Upper lobe of left lung (tissue), 4 donors: Measurements from ENCODE around the gene GSX2.

Source experiments
- CTCF ChIP-seq, 6 experiments: fragments of 450-650 bp in 4 of 6; fragments of 200-600 bp in 2 of 6; sonication (generic) in 2 of 6; IDR thresholded peaks; one replicate each; pipeline ENCODE4 v1.5.1; 2016 to 2019; ENCODE audit warnings: antibody characterized with exemption in 6 of 6
- EP300 ChIP-seq, 4 donors: sonication (generic); formaldehyde crosslinking; IDR thresholded peaks; one replicate each; pipeline ENCODE4 v1.5.1; 2017; ENCODE audit warnings: antibody characterized with exemption in 4 of 4, control low read depth in 2 of 4
- POLR2A ChIP-seq, 4 donors: fragments of 450-650 bp; IDR thresholded peaks; one replicate each; pipeline ENCODE4 v1.5.1; 2016 to 2017; ENCODE audit warnings: antibody characterized with exemption in 4 of 4, mild to moderate bottlenecking in 2 of 4
- POLR2AphosphoS5 ChIP-seq, 2 donors: sonication (generic); formaldehyde crosslinking; IDR thresholded peaks; one replicate each; pipeline ENCODE4 v1.5.1; 2017; ENCODE audit warnings: antibody characterized with exemption in 2 of 2

DNA sequence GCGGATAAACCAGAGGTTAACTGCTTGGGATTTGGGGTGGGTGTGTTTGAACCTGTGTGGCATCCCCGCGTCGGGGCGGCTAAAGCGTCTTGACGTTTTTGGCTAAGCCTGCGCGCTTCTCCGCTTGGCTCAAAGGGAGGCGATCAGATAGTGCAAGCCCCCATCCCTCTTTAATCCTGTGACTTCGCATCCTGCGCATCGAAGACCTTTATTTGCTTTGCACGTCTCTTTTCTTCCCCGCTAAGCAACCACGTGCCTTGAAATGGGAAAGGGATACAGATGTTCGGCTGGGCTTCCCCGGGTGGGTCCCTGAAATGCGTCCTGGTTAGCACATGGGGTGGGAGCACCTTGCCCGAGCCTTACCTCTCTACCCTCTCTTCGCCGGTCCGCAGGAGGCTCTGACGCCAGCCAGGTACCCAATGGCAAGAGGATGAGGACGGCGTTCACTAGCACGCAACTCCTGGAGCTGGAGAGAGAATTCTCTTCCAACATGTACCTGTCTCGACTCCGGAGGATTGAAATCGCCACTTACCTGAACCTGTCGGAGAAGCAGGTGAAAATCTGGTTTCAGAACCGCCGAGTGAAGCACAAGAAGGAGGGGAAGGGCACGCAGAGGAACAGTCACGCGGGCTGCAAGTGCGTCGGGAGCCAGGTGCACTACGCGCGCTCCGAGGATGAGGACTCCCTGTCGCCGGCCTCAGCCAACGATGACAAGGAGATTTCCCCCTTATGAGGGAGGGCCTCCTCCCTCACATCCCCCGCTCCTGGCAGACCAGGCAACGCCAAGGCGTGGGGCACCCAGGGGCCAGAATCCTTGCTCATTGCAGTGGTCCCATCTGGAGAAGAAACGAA, 1.5 kb downstream of the GSX2 start:
- TF ChIP-seq POLR2AphosphoS5 (IDR thresholded peaks at IDR 0.05), result no peak
- TF ChIP-seq CTCF (IDR thresholded peaks at IDR 0.05), result no peak
- no peak for TF ChIP-seq POLR2A (IDR thresholded peaks at IDR 0.05)
- TF ChIP-seq EP300 (IDR thresholded peaks at IDR 0.05), result no peak
